Measurements from ENCODE around the gene TIGD4. TPM values are rescaled to one million over a fixed set of nuclear protein-coding genes. Genes with fewer than 3 reads are reported as not detected.

Gene TIGD4
- total RNA-seq, 1 experiment from 2014 or later: 1.9 TPM

DNA sequence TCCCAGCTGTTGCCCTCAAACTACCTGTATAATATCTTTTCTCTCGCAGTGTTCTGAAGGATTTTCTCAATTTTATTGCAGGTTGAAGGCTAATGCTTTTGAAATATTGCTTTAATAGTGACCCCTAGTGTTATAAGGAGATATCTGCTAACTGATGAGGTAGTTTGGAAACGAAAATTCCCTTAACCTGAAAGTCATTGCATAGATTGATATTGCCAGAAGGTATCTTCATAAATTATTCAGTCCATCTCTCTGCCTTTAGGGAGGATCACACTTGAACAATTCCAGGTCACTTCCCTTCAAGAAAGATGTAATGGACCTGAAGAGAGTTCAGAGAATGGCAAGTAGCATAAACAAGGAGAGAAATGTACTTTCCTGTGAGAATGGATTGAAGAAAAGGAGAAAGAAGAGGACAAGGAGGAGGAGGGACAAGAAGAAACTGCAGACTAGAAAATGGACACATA, 44.1 kb downstream of the TIGD4 start (continued):
- TF ChIP-seq, protein P1, sequence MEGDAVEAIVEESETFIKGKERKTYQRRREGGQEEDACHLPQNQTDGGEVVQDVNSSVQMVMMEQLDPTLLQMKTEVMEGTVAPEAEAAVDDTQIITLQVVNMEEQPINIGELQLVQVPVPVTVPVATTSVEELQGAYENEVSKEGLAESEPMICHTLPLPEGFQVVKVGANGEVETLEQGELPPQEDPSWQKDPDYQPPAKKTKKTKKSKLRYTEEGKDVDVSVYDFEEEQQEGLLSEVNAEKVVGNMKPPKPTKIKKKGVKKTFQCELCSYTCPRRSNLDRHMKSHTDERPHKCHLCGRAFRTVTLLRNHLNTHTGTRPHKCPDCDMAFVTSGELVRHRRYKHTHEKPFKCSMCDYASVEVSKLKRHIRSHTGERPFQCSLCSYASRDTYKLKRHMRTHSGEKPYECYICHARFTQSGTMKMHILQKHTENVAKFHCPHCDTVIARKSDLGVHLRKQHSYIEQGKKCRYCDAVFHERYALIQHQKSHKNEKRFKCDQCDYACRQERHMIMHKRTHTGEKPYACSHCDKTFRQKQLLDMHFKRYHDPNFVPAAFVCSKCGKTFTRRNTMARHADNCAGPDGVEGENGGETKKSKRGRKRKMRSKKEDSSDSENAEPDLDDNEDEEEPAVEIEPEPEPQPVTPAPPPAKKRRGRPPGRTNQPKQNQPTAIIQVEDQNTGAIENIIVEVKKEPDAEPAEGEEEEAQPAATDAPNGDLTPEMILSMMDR (IDR thresholded peaks at IDR 0.05): no peak
- TF ChIP-seq NR1H2 (CRISPR knock-in tag; IDR thresholded peaks at IDR 0.05): no peak
- TF ChIP-seq, protein P2, sequence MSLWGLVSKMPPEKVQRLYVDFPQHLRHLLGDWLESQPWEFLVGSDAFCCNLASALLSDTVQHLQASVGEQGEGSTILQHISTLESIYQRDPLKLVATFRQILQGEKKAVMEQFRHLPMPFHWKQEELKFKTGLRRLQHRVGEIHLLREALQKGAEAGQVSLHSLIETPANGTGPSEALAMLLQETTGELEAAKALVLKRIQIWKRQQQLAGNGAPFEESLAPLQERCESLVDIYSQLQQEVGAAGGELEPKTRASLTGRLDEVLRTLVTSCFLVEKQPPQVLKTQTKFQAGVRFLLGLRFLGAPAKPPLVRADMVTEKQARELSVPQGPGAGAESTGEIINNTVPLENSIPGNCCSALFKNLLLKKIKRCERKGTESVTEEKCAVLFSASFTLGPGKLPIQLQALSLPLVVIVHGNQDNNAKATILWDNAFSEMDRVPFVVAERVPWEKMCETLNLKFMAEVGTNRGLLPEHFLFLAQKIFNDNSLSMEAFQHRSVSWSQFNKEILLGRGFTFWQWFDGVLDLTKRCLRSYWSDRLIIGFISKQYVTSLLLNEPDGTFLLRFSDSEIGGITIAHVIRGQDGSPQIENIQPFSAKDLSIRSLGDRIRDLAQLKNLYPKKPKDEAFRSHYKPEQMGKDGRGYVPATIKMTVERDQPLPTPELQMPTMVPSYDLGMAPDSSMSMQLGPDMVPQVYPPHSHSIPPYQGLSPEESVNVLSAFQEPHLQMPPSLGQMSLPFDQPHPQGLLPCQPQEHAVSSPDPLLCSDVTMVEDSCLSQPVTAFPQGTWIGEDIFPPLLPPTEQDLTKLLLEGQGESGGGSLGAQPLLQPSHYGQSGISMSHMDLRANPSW (CRISPR knock-in tag; conservative IDR thresholded peaks at IDR 0.05; ENCODE audit: low read depth): no peak
- no peak for TF ChIP-seq IRF2 (CRISPR knock-in tag; IDR thresholded peaks at IDR 0.05; ENCODE audit: borderline replicate concordance, low read depth)
- TF ChIP-seq NFE2L1 (CRISPR knock-in tag; IDR thresholded peaks at IDR 0.05): no peak
- TF ChIP-seq, protein P3, sequence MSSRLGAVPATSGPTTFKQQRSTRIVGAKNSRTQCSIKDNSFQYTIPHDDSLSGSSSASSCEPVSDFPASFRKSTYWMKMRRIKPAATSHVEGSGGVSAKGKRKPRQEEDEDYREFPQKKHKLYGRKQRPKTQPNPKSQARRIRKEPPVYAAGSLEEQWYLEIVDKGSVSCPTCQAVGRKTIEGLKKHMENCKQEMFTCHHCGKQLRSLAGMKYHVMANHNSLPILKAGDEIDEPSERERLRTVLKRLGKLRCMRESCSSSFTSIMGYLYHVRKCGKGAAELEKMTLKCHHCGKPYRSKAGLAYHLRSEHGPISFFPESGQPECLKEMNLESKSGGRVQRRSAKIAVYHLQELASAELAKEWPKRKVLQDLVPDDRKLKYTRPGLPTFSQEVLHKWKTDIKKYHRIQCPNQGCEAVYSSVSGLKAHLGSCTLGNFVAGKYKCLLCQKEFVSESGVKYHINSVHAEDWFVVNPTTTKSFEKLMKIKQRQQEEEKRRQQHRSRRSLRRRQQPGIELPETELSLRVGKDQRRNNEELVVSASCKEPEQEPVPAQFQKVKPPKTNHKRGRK (CRISPR knock-in tag; IDR thresholded peaks at IDR 0.05; ENCODE audit: borderline replicate concordance): no peak

DNA sequence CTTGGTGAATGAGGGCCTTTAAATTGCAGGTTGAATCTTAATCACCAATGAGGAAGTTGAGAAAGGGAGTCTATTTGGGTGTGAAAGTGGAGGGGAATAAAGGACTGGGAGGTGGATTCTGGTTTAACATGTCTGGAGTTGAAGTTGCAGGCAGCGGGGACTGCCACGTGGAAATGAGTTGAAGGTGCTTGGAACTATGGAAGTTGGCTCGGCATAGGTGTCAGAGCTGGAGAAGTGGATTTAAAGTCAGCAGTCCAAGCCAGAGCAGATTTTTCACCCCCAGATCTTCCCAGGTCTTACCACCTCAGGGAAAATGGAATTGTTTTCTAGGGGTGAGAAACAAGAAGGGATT, 44.9 kb downstream of the TIGD4 start:
- no peaks in the 10 kb centered on the region for H3K36me3 Mint-ChIP-seq
- ChIA-PET CTCF (interaction anchor here (0.9 to 2.7 kb wide), 4 partner anchors 29 to 236 kb away, joined by 3 to 22 read pairs (median 6); no protein-coding TSS in a partner anchor), POLR2A (no interaction called here)
- H3K4me3 Mint-ChIP-seq: no peak overlapping the region
- H3K27ac Mint-ChIP-seq: 0 out of 2 replicates have a peak overlapping the region, but pooled peaks have one; percentile 62
- H3K9me3 Mint-ChIP-seq: no peaks in the 10 kb centered on the region
- H3K4me1 Mint-ChIP-seq: peaks cover 26% of the 10 kb centered on the region
- H3K27me3 Mint-ChIP-seq (ENCODE audit: low read depth): no peaks in the 10 kb centered on the region
- DNase-seq (ENCODE audit: low spot score): no peak
- no peak for TF ChIP-seq SMAD3 (CRISPR knock-in tag; IDR thresholded peaks at IDR 0.05; ENCODE audit: borderline replicate concordance)
- no peak for TF ChIP-seq ZNF396 (CRISPR knock-in tag; IDR thresholded peaks at IDR 0.05; ENCODE audit: borderline replicate concordance)
- TF ChIP-seq, protein P4, sequence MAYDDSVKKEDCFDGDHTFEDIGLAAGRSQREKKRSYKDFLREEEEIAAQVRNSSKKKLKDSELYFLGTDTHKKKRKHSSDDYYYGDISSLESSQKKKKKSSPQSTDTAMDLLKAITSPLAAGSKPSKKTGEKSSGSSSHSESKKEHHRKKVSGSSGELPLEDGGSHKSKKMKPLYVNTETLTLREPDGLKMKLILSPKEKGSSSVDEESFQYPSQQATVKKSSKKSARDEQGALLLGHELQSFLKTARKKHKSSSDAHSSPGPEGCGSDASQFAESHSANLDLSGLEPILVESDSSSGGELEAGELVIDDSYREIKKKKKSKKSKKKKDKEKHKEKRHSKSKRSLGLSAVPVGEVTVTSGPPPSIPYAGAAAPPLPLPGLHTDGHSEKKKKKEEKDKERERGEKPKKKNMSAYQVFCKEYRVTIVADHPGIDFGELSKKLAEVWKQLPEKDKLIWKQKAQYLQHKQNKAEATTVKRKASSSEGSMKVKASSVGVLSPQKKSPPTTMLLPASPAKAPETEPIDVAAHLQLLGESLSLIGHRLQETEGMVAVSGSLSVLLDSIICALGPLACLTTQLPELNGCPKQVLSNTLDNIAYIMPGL (CRISPR knock-in tag; IDR thresholded peaks at IDR 0.05): no peak
- no peak for TF ChIP-seq TCF7 (CRISPR knock-in tag; IDR thresholded peaks at IDR 0.05; ENCODE audit: low read depth)
- TF ChIP-seq NFYB (CRISPR knock-in tag; conservative IDR thresholded peaks at IDR 0.05; ENCODE audit: low read depth): no peak
- no peak for TF ChIP-seq ELF4 (CRISPR knock-in tag; IDR thresholded peaks at IDR 0.05; ENCODE audit: low read depth)
- no peak for TF ChIP-seq ZNF416 (CRISPR knock-in tag; IDR thresholded peaks at IDR 0.05)
- no peak for ATAC-seq

DNA sequence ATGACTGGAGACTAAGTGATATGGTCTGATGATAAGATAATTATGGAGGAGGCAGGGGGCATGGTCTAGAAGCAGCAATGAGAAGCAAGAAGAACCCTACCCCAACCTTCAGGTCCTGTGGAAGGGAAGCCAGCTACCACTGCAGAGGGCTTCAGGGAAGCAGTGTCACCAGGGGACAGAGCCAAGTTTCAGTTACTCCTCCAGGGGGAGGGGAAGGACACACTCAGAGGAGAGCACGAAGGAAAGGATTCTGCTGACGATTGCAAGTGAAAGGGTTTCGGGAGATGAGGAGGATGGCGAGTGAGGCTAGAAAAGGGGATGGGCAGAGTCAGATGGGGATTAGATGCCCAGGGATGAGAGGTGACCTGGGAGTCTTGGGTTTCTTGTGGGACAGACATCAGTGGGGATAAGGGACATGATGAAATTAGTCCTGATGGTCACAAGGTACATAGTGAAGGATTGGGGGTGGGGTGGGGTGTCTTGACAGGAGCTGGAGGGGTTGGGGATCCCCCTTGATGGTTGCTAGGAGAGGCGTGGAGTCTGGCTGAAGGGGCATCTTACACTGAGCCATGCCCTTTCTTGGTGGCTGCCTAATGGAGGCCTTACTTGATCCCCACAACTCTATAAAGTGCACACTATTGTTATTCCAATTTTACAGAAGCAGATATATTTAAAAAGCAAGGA, 45.4 kb downstream of the TIGD4 start:
- ChIA-PET CTCF (interaction anchor here (0.9 to 2.7 kb wide), 4 partner anchors 88 to 235 kb away, joined by 3 to 22 read pairs (median 4); no protein-coding TSS in a partner anchor), POLR2A (no interaction called here)
- TF ChIP-seq ZBTB21 (CRISPR knock-in tag; IDR thresholded peaks at IDR 0.05; ENCODE audit: borderline replicate concordance) (no peak), ZNF317 (CRISPR knock-in tag; IDR thresholded peaks at IDR 0.05; ENCODE audit: borderline replicate concordance, low read depth) (no peak), RELA (CRISPR knock-in tag; IDR thresholded peaks at IDR 0.05; ENCODE audit: borderline replicate concordance) (no peak), ELF4 (CRISPR knock-in tag; IDR thresholded peaks at IDR 0.05; ENCODE audit: low read depth) (no peak), ETV6 (CRISPR knock-in tag; IDR thresholded peaks at IDR 0.05) (no peak)
- TF ChIP-seq, protein P2 (CRISPR knock-in tag; conservative IDR thresholded peaks at IDR 0.05; ENCODE audit: low read depth): no peak

More for the DNA sequence above, 45.4 kb downstream of the TIGD4 start:
- H3K36me3 Mint-ChIP-seq: no peaks in the 10 kb centered on the region
- no peaks in the 10 kb centered on the region for H3K27me3 Mint-ChIP-seq (ENCODE audit: low read depth)
- no peak for DNase-seq (ENCODE audit: low spot score)
- H3K4me3 Mint-ChIP-seq: no peak overlapping the region
- no peaks in the 10 kb centered on the region for H3K9me3 Mint-ChIP-seq
- ATAC-seq: peak; percentile 61
- peaks cover 26% of the 10 kb centered on the region for H3K4me1 Mint-ChIP-seq
- 0 out of 2 replicates have a peak overlapping the region, but pooled peaks have one; percentile 4 for H3K27ac Mint-ChIP-seq
